Activated T-cell treated with anti-CD3 and anti-CD28 coated beads, Interleukin-2, amount 50 U/mL, for 4 hours (primary cell): ENCODE data around the gene DDX46. TPM values are rescaled to one million over a fixed set of nuclear protein-coding genes. Genes with fewer than 3 reads are reported as not detected.
"Not testable (repeated sequence)": the region's sequence is repeated elsewhere in the genome, so short reads cannot be mapped to it uniquely, and the experiment has no call there.

ENCODE experiments used
- ATAC-seq, 2 donors: fragments of 200-7000 bp; cut with Tn5 transposase; one replicate each; pipeline ENCODE4 v1.10.0; 2021
- DNase-seq: peaks from one replicate; pipeline ENCODE4 v3.0.0-alpha.2; 2020
- H3K27me3 Mint-ChIP-seq: one replicate; pipeline ENCODE4 v1.8.0; 2021; ENCODE audit warnings: low read depth, mixed read lengths
- H3K36me3 Mint-ChIP-seq: one replicate; pipeline ENCODE4 v1.8.0; 2022; ENCODE audit warnings: mixed read lengths; ENCODE audit not compliant: insufficient read depth
- H3K4me1 Mint-ChIP-seq: one replicate; pipeline ENCODE4 v1.8.0; 2021; ENCODE audit warnings: low read depth, mixed read lengths
- H3K4me3 Mint-ChIP-seq: one replicate; pipeline ENCODE4 v1.8.0; 2021; ENCODE audit warnings: mild to moderate bottlenecking, moderate library complexity, mixed read lengths
- H3K9me3 Mint-ChIP-seq: one replicate; pipeline ENCODE4 v1.8.0; 2021; ENCODE audit warnings: mixed read lengths
- total RNA-seq, 3 donors: library from RNA; stranded (reverse); gene quantifications; one replicate each; pipeline ENCODE4 v1.2.1, GENCODE V29; 2021

Gene DDX46
- total RNA-seq, 3 donors from 2014 or later = 70.9 to 80.8 (median 72.2) TPM

DNA sequence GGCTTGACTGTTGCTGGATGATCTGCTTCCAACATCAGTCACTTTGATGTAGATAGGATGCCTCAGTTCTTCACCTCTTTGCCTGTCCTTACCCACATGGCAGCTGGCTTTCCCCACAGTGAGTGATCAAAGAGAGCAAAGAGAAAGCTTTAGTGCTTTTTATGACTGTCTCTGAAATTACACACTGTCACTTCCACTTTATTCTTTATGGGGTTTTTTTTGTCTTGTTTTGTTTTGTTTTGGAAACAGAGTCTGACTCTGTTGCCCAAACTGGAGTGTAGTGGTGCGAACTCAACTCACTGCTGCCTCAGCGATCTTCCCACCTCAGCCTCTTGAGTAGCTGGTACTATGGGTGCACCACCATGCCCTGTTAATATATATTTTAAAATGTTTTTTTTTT, 54.8 kb downstream of the DDX46 start:
- Mint-ChIP-seq H3K4me1 (peaks cover 8% of the 10 kb centered on the region), H3K36me3 (peaks cover 26% of the 10 kb centered on the region), H3K9me3 (no peaks in the 10 kb centered on the region), H3K4me3 (no peak overlapping the region), H3K27me3 (no peaks in the 10 kb centered on the region)
- DNase-seq (no peak), ATAC-seq (peak; percentile 85)

DNA sequence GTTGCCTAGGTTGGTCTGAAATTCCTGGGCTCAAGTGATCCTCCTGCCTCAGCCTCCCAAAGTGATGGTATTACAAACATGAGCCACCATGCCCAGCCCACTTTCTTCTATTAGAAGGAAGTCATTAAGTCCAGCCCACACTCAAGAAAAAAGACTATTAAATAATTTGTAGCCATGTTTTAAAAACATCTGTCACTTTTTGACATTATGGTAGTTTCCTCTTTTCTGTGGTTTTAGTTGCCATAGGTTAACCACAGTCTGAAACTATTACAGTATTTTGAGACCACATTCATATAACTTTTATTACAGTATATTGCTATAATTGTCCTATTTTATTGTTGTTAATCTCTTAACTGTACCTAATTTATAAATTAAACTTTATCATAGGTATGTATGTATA, 55.2 kb downstream of the DDX46 start:
- Mint-ChIP-seq H3K4me1 (peaks cover 8% of the 10 kb centered on the region), H3K36me3 (peaks cover 29% of the 10 kb centered on the region), H3K4me3 (no peak overlapping the region), H3K27me3 (no peaks in the 10 kb centered on the region), H3K9me3 (no peaks in the 10 kb centered on the region)
- no peak for ATAC-seq
- DNase-seq = no peak

DNA sequence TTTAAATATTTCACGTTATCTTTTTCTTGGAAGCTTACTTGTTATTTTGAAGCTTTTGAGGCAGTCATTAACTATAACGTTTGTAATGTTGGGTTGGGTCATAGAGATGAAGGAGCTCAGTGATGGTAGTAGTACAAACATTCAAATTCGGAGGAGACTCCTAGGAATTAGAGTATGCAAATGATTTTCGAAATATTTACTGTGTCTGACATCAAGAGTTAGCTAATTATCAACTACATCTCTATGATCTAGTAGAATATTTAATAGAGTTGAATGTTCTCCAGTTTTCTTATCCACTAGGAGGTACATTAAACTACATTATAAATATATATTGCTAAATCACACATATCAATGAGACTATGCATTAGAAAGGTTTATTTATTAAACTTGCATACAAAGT, 58.4 kb downstream of the DDX46 start:
- H3K4me3 Mint-ChIP-seq = no peak overlapping the region
- peaks cover 30% of the 10 kb centered on the region for H3K36me3 Mint-ChIP-seq
- peaks cover 8% of the 10 kb centered on the region for H3K4me1 Mint-ChIP-seq
- no peaks in the 10 kb centered on the region for H3K9me3 Mint-ChIP-seq
- H3K27me3 Mint-ChIP-seq = no peaks in the 10 kb centered on the region
- DNase-seq = no peak
- no peak for ATAC-seq

DNA sequence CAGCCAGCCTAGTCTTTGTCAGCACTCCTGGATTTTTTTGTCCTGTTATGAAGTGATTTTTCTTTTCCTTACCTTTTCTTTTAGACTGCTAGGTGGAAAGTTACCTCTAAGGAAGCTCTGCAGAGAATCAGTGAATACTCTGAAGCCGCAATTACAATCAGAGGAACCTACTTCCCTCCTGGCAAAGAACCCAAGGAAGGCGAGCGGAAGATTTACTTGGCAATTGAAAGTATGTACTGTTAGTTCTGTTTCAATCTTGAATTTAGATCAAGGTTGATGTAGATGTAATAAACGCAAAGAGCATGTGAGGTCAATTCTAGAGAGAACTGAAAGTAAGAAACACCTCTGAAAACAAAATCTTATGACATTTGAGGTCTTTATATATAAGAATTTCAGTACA, 60.2 kb downstream of the DDX46 start:
- H3K9me3 Mint-ChIP-seq = no peaks in the 10 kb centered on the region
- DNase-seq = no peak
- H3K27me3 Mint-ChIP-seq = no peaks in the 10 kb centered on the region
- ATAC-seq = no peak
- H3K4me1 Mint-ChIP-seq = peaks cover 1% of the 10 kb centered on the region
- H3K4me3 Mint-ChIP-seq = no peak overlapping the region
- peaks cover 23% of the 10 kb centered on the region for H3K36me3 Mint-ChIP-seq

DNA sequence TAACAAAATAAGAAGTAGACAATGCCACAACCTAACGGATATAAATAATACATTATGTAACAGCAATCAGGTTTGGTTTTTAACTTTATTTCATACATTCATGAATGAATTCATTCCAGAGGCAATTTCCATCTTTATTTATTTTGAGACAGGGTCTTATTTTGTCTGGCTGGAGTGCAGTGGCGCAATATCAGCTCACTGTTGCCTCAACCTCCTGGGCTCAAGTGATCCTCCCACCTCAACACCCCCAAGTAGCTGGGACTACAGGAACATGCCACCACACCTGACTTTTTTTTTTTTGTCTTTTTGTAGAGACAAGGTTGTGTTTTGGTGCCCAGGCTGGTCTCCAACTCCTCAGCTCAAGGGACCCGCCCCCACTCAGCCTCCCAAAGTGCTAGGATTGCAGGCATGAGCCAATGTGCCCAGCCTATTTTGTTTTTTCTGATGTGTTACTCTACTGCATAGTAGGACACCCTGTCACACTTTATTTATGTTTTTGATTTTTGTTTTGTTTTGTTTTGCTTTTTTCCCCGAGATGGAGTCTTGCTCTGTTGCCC, 60.9 kb downstream of the DDX46 start:
- H3K27me3 Mint-ChIP-seq = no peaks in the 10 kb centered on the region
- no peak for ATAC-seq
- no peak for DNase-seq
- no peak overlapping the region for H3K4me3 Mint-ChIP-seq
- no peaks in the 10 kb centered on the region for H3K4me1 Mint-ChIP-seq
- peaks cover 21% of the 10 kb centered on the region for H3K36me3 Mint-ChIP-seq
- H3K9me3 Mint-ChIP-seq = no peaks in the 10 kb centered on the region

DNA sequence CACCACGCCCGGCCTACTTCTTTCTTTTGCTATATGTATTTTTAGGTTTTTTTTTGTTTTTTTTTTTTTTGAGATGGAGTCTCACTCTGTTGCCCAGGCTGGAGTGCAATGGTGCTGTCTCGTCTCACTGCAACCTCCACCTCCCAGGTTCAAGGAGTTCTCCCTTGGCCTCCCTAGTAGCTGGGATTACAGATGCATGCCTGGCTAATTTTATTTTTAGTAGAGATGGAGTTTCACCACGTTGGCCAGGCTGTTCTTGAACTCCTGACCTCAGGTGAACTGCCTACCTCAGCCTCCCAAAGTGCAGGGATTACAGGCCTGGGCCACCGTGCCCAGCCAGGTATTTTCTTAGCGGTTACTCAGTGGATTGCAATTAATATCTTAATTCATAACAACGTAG, 63.3 kb downstream of the DDX46 start:
- DNase-seq (no peak), ATAC-seq (no peak)
- Mint-ChIP-seq H3K4me1 (no peaks in the 10 kb centered on the region), H3K36me3 (peaks cover 30% of the 10 kb centered on the region), H3K9me3 (no peaks in the 10 kb centered on the region), H3K4me3 (no peak overlapping the region), H3K27me3 (no peaks in the 10 kb centered on the region)

DNA sequence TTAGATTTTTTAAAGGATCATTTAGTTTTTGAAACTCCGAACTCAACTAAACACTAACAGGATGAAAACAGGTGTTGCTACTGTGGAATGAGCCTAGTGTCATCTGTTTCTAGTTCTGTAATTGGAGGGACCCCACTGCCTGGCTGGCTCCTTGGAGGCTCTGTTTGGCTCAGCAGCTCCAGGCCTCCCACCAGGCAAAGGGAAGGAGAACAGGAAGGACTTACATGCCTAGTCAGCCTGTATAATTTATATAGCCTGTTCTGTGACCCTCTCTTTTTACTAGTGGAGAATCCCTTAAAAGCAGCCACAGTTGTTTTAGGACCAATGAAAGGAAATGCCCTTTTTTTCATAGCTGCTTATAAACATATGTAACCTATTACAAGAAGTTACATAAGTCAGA, 66.1 kb downstream of the DDX46 start:
- H3K27me3 Mint-ChIP-seq = no peaks in the 10 kb centered on the region
- no peaks in the 10 kb centered on the region for H3K4me1 Mint-ChIP-seq
- DNase-seq (no peak), ATAC-seq (no peak)
- no peak overlapping the region for H3K4me3 Mint-ChIP-seq
- no peaks in the 10 kb centered on the region for H3K9me3 Mint-ChIP-seq
- peaks cover 28% of the 10 kb centered on the region for H3K36me3 Mint-ChIP-seq

DNA sequence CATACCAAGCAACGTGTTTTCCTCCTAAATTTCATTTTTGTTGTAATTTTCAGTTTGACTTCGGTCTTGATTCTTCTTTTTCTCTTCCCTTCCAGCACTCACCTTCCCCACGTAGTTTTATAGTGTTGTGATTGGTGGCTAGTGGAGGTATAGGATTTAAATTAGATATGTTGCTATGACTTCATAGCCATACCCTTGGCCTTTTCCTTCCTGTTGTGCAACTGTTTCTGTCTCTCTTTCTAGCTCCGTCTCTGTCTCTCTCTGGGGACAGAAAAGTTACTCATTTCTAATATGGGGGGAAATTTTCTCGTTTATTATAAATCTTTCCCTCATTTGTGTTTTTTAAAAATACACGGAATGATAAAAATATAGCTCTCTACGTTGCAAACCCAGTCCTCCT, 66.6 kb downstream of the DDX46 start:
- no peaks in the 10 kb centered on the region for H3K9me3 Mint-ChIP-seq
- no peak overlapping the region for H3K4me3 Mint-ChIP-seq
- DNase-seq (no peak), ATAC-seq (no peak)
- no peaks in the 10 kb centered on the region for H3K27me3 Mint-ChIP-seq
- H3K4me1 Mint-ChIP-seq = no peaks in the 10 kb centered on the region
- H3K36me3 Mint-ChIP-seq = peaks cover 28% of the 10 kb centered on the region

DNA sequence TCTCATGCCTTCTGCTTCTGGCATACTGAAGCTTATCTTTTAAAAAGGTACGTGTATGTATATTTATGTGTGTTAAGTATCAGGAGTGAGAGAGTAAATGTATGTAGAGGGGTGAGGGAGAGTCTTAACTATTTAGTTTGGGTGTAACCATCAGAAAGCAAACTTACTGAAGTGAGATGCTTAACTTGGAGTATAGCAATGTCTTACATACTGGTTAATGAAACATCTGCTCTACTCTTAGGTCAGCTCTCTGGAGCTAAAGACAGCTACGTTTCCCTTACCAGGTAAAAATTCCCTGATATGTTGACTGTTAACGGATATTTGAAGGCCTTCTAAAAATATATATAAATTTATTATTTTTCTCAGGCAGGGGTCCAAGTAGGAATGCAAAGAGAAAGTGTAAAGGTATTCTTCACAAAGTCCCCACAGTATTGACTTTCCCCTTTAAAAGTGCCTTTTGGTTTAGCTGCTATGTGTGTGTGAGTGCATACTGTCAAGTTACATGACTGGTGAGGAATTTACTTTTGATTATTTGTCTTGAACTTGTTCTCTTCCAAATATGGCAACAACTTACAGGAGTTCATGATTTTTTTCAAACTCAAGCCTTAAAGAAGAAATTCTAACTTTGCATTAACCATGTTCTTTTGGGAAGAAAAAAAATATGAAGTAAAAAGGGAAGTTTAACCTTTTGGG, 74.9 kb downstream of the DDX46 start:
- Mint-ChIP-seq H3K36me3 (peaks cover 7% of the 10 kb centered on the region), H3K27me3 (no peaks in the 10 kb centered on the region), H3K9me3 (no peaks in the 10 kb centered on the region), H3K4me1 (no peaks in the 10 kb centered on the region), H3K4me3 (no peak overlapping the region)
- ATAC-seq (no peak), DNase-seq (no peak)

DNA sequence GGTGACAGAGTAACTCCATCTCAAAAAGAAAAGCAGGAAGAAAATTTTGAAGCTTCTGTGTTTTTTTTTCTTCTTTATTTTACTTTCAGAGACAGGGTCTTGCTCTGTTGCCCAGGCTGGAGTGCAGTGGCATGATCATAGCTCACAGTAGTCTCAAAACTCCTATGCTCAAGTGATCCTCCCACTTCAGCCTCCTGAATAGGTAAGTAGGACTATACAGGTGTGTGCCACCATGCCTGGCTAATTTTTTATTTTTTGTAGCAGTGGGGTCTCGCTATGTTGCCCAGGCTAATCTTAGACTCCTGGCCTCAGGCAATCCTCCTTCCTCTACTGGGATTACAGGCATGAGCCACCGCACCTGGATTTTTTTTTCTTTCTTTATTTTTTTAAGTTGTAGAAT, 77.0 kb downstream of the DDX46 start:
- DNase-seq (no peak), ATAC-seq (no peak)
- no peaks in the 10 kb centered on the region for H3K4me1 Mint-ChIP-seq
- no peaks in the 10 kb centered on the region for H3K9me3 Mint-ChIP-seq
- peaks cover 12% of the 10 kb centered on the region for H3K36me3 Mint-ChIP-seq
- no peaks in the 10 kb centered on the region for H3K27me3 Mint-ChIP-seq
- no peak overlapping the region for H3K4me3 Mint-ChIP-seq

DNA sequence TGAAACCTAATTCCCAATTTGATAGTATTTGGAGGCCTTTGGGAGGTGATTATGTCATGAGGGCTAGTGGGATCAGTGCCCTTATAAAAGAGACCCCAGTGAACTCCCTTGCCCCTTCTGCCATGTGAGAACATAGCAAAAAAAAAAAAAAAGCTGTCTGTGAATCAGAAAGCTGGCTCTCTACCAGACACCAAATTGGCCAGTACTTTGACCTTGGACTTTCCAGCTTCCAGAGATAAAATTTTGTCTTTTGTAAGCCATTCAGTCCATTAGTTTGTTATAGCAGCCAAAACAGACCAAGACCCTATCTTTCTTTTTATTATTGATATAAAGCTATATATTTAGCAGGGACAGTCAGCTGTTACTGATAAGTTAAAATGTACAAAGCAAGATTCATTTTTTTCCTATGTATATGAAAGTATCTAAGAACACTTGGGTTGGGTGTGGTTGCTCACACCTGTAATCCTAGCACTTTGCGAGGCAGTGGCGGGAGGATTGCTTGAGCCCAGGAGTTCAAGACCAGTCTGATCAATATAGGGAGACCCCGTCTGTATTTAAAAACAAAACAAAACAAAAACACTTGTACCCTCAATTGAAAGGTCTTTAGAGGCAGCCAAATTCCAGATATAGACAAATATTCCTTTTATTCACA, 79.1 kb downstream of the DDX46 start:
- Mint-ChIP-seq H3K36me3 (peaks cover 10% of the 10 kb centered on the region), H3K27me3 (no peaks in the 10 kb centered on the region), H3K4me3 (no peak overlapping the region), H3K4me1 (no peaks in the 10 kb centered on the region), H3K9me3 (no peaks in the 10 kb centered on the region)
- ATAC-seq = no peak
- DNase-seq = no peak

DNA sequence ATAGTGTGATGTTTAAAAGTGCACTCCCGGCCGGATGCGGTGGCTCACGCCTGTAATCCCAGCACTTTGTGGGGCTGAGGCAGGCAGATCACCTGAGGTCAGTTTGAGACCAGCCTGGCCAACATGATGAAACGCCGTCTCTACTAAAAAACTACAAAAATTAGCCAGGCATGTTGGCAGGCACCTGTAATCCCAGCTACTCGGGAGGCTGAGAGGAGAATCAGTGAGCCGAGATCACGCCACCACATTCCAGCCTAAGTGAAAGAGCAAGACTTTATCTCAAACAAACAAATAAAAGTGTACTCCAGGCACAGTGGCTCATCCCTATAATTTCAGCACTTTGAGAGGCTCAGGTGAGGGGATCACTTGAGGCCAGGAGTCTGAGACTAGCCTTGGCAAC, 79.8 kb downstream of the DDX46 start:
- H3K4me1 Mint-ChIP-seq, H3K36me3 Mint-ChIP-seq, H3K9me3 Mint-ChIP-seq, H3K4me3 Mint-ChIP-seq, DNase-seq, H3K27me3 Mint-ChIP-seq, ATAC-seq: not testable (repeated sequence)

DNA sequence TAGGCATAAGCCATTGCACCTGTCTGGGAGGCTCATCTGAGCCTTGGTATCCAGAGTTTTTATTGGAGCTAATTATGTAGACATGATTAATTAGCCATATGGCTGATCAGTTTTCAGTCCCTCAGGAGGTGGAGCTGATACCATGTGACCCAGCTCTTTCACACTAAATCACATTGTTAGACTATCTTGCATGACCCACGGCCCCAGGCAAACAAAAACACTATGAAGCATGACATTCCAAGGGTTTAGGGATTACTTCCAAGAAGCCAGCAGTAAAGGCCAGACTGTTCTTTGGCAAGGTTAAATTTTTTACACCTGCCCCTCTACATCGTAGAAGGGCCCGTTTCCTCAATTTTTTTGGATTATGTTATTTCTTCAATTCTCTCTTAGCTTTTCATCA, 82.2 kb downstream of the DDX46 start:
- ATAC-seq (no peak), DNase-seq (no peak)
- H3K27me3 Mint-ChIP-seq = no peaks in the 10 kb centered on the region
- H3K36me3 Mint-ChIP-seq = peaks cover 7% of the 10 kb centered on the region
- H3K4me3 Mint-ChIP-seq = no peak overlapping the region
- H3K9me3 Mint-ChIP-seq = no peaks in the 10 kb centered on the region
- peaks cover 10% of the 10 kb centered on the region for H3K4me1 Mint-ChIP-seq

DNA sequence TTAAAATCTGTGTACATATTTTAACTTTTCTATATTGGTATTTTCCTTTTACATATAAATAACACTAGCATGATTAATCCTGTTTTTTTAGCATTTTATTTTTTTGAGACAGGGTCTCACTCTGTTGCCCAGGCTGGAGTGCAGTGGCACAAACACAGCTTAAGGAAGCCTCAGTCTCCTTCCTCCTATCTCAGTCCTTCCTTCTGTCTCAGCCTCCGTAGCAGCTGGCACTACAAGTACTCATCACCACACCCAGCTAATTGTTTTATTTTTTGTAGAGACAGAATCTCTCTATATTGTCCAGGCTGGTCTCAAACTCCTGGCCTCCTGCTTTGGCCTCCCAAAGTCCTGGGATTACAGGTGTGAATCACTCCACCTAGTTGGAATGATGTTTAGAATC, 85.7 kb downstream of the DDX46 start:
- Mint-ChIP-seq H3K9me3 (no peaks in the 10 kb centered on the region), H3K4me3 (no peak overlapping the region), H3K27me3 (no peaks in the 10 kb centered on the region), H3K36me3 (peaks cover 6% of the 10 kb centered on the region), H3K4me1 (peaks cover 25% of the 10 kb centered on the region)
- DNase-seq (no peak), ATAC-seq (no peak)

DNA sequence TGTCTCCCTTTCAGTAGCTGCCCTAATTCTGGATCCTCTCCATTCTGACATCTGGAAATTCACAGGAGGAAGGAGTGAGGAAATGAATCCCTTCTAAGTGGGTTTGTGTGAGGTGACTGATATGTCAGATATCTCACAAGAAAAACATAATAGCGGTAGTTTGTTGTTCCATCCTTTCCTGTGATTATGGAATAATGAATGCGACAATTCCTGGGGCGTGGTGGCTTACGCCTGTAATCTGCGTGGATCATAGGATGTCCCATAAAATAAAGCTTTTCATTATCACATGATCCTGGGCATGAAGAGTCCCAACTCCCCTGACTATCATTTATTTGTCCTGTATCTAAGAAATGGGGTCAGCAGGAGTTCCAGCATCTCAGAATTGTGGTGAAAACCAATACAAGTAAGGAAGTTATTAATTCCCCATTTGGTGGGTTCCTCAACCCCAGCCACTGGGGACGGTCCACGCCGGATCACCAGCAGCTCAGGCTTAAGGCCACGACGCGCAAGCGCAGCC, 86.8 kb downstream of the DDX46 start:
- H3K4me1 Mint-ChIP-seq = peaks cover 29% of the 10 kb centered on the region
- H3K4me3 Mint-ChIP-seq = peak overlapping the region; percentile 92
- H3K36me3 Mint-ChIP-seq = peaks cover 5% of the 10 kb centered on the region
- no peaks in the 10 kb centered on the region for H3K27me3 Mint-ChIP-seq
- H3K9me3 Mint-ChIP-seq = no peaks in the 10 kb centered on the region
- ATAC-seq = no peak
- no peak for DNase-seq
